A204.1 (cell line): ENCODE data around the gene OTOP3.

ENCODE experiments used
- FAIRE-seq: peaks from 2 replicates; lab custom pipeline; 2012; peaks lifted over from hg19 to GRCh38; lab: Jason Lieb, UNC

OTOP3 gene

DNA sequence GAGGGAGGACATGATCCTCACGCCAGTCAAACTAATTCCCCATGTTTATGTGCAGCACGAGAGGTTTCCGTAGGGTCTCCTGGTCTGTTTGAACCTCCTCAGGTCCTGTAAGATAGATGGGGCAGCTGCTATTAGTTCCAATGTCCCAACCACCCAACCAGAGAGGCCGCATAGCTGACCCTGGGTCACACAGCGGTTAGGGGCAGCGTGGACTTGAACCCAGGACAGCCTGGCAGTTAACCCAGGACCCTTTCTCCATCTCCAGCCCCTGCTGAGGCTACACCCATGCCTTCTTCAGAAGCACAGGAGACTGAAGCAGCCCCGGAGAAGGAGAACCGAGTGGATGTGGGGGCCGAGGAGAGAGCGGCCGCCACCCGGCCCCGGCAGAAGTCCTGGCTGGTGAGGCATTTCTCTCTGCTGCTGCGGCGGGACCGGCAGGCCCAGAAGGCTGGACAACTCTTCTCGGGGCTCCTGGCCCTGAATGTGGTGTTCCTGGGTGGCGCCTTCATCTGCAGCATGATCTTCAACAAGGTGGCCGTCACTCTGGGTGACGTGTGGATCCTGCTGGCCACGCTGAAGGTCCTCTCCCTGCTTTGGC, 5.5 kb downstream of the OTOP3 start:
- FAIRE-seq, result no peak

- FAIRE-seq, result no peak
Observed at GRCh38 chr17:74943808-74944522, 8.3 kb downstream of the OTOP3 start.

DNA sequence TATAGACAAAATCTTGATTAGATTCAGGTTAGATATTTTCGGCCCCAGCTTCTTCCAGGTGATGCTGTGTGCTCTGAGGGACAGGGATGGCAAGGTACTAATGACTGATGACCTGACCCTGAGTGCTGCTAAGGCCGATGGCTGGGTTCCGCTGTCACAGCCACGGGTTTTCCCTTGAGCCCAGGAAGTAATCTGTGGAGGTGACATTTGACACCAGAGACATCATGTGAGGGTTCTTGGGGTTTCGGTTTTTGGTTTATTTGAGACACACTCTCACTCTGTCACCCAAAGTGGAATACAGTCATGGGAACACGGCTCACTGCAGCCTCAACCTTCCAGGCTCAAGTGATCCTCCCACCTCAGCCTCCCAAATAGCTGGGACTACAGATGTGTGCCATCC, 9.8 kb downstream of the OTOP3 start:
- FAIRE-seq, result no peak

- FAIRE-seq, result no peak
Observed at GRCh38 chr17:74946641-74947040, 10.9 kb downstream of the OTOP3 start.

DNA sequence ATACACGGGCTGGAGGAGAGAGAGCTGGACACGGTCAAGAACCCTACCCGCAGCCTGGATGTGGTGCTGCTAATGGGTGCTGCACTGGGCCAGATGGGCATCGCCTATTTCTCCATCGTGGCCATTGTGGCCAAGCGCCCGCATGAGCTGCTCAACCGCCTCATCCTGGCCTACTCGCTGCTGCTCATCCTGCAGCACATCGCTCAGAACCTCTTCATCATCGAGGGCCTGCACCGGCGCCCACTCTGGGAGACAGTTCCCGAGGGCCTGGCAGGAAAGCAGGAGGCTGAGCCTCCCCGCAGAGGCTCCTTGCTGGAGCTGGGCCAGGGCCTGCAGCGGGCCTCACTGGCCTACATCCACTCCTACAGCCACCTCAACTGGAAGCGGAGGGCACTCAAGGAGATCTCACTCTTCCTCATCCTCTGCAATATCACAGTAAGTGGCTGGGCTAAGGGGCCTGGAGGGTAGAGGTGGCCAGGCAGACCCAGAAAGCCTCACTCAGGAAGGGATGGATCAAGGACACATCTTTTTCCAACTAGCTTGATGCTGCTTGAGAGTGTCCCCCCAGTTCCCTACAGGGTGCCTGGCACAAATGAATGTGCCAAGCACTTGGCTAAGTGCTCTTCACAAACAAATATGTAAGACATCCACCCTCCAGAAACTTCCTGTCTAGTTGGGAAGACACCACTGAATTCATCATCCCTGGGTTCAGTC, 11.5 kb downstream of the OTOP3 start:
- FAIRE-seq, result no peak

- no peak for FAIRE-seq
Observed at GRCh38 chr17:74949455-74950115, 13.9 kb downstream of the OTOP3 start.

GRCh38 chr17:74950207-74950606, 14.5 kb downstream of the OTOP3 start:
- FAIRE-seq, result no peak

- no peak for FAIRE-seq
Observed at GRCh38 chr17:74951065-74951464, 15.4 kb downstream of the OTOP3 start.

DNA sequence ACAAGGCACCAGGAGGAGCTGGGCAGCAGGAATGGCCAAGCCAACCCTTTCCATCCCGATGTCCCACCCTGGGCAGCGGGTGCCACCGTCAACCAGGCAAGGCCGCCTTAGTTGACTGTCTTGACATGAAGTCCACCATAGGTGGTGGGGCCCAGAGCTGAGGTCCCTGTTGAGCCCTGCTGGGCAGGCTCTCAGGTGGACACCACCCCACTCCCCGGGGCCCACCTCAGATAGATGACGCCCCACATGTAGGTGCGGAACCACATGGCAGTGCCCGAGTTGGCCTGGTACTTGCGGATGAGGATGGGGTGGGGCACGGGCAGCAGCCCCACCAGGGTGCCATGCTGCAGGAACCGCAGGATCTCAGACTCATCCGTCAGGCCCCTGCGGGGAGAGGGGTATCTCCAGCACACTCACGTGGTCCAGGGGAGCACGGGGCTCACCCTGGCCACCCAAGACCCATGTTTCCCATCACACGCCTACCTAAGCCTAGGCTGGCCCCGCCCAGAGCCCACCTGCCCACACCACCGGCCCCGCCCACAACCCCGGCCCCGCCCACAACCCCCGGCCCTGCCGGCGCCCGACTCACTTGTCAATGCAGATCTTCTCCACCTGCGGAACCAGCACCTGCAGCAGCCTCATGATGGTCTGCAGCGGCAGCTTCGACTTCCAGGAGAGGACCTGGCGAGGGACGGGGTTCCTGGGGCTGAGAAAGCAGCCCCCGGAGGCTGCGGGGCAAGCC, 16.2 kb downstream of the OTOP3 start:
- FAIRE-seq, result no peak

GRCh38 chr17:74952431-74953133, 16.9 kb downstream of the OTOP3 start:
- no peak for FAIRE-seq

GRCh38 chr17:74953134-74953687, 17.5 kb downstream of the OTOP3 start:
- FAIRE-seq, result no peak

GRCh38 chr17:74954115-74954514, 18.4 kb downstream of the OTOP3 start:
- FAIRE-seq, result no peak

DNA sequence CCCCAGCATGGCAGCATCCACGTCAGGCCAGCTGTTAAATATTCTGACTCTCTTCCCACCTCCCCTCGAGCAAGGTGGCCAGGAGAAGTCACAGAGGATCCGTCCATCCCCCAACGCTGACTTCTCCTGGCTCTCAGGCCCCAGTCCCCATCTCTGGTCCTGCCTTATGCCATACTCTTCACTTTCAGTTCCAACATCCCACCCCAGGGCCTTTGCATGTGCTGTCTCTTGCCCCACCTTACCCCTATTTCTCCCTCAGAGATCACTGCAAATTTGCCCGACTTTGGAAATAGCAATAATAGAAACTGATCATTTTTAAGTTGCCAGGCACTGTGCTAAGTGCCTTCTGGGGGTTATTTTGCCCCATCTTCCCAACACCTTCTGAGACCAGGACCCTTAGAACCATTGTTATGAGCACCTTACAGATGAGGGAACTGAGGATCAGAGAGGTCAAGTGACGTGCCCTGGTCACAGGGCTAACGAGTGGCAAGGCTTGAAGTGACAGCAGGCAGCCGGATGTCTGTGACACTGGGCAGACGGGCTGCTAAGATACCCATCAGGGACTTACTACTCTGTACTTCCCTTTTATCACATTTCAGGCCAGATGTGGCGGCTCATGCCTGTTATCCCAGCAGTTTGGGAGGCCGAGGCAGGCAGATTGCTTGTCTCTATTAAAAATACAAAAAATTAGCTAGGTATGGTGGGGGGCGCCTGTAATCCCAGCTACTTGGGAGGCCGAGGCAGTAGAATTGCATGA, 19.1 kb downstream of the OTOP3 start:
- FAIRE-seq, result no peak

- no peak for FAIRE-seq
Observed at GRCh38 chr17:74956093-74956492, 20.4 kb downstream of the OTOP3 start.

DNA sequence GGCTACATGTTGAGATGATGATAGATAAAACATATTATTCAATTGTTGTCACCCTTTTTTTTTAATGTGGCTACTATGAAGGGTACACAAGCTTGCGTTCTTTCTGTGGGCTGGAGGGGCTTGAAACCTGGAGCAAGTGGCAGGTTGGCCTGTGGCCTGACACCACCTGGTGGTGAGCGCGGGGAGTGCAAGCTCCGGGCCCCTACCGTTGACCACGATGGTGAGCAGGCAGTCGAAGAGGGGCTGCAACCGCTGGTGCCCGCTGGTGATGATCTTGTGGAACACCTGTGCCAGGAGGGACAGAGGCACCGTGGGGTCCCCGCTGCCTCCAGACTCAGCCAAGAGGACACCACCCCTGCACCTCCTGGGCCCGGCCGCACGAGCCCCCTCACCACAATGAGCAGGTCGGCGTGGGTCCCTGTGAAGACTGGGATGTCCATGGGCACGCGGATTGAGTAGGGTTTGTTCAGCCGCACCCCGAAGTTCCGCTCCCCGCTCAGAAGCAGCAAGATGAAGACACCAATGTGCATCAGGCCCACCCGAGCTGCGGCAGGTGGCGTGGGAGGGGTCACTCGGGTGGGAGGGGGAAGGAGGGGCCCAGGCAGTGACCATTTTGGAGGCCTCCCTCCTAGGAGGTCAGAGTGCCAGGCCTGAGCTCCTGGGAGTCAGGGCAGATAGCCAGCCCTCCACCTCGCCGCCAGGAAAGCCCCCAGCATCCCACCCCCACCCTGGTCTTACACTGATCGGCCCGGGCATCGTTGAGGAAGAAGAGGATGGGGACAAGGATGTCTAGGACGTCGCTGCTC, 22.4 kb downstream of the OTOP3 start:
- FAIRE-seq, result no peak

DNA sequence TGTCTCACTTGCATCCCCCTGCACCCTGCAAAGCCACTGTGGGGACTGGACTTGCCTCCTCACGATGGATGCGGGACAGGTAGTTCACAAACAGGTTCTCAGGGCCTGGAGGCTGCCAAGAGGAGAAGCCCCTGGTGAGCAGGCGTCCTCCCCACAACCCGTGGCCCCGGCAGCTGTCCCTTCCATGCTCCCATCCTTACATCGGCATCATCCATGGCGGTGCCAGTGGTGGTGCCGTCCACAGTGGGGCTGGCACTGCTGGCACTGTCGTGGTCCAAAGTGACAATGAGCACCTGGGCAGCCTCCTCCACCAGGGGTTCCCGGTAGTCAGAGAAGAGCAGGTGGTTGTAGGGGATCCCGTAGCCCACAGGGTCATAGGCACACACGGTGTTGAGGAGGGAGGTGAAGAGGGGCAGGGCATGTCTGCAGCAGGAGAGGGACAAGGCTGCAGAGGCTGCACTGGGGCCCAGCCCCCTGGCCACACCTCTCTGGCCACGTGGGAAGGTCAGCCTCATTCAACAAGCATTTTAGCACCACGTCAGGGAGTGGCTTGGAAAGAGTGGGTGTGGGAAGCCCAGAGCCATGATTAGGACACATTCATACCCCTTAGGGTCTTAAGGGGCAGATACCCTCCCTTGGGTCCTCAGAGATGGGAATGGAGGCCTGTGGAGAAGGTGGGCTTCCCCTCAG, 24.3 kb downstream of the OTOP3 start:
- FAIRE-seq, result no peak

DNA sequence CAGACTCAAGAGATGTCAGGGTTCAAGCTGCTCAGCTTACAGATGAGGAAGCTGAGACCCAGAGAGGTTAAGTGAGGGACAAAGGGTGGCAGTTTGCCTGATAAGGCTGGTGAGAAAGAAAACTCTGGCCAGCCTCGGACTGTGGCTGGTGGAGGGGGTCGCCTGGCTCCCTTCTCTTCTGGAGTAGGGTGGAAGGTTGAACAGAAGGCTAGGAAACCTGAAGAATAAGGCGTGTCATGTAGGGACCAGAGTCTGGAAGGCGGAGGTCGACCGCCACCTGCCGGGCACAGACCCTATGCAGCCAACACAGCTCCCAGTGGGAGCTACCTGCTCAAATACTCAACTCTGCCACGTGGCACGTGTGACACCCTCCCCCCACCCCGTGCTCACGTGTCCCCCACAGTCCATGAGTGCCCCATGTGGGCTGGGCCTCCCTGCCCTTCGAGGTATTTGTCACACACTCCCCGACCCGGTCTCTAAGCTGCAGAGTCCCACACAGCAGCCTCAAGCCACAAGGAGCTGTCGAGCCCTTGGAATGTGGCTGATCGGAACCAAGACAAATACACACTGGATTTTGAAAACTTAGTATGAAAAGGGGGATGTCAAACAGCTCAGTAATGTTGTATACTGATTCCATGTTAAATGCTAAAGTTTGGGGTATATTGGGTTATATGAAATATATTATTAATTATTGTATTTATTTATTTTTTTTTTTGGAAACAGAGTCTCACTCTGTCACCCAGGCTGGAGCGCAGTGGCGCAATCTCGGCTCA, 25.1 kb downstream of the OTOP3 start:
- FAIRE-seq, result no peak

DNA sequence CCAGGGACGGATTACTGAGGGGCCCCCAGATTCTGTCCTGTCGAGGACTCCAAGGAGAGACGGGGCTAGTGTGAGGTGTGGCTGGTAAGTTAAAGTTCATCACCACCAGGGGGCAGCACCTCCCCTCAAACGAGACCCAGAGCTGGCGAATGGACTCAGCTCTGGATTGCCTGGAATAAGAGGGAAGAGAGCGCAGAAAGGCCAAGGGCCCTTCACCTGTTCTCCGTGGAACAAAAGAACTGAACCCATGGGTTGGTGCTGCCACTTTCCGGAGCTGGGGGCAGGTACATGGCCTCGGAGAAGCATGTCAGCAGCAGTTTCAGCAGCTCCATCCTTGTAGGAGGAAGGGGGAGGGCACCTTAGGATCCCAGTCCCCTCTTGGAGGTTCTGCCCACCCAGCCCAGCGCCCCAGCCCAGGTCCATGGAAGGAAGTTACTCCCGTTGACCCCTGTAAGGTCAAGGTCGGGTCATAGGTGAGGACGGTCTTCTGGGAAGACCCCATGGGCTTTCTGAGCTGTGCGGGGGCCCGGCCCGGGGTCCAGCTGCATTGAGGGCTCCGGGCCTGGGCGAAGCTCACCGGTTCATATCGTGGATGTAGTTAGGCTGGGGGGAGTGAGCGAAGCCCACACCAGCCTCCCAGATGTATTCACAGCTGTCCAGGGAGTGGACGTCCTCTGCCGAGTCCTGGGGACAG, 26.1 kb downstream of the OTOP3 start:
- peak; percentile 66 for FAIRE-seq
